GM19463 (cell line): Measurements from ENCODE around the gene KCNG4.

Experiments used
- ATAC-seq: cut with Tn5 transposase; IDR thresholded peaks from one replicate; pipeline ENCODE4 v1.9.1; 2021; ENCODE audit warnings: mild to moderate bottlenecking, moderate library complexity; ENCODE audit not compliant: unreplicated experiment

The KCNG4 gene

GRCh38 chr16:84239909-84240308, at the start of gene KCNG4:
TSS of gene KCNG4 (minus strand) at chr16:84240012. CDS start at chr16:84237485, 2,527 bp downstream.
- ATAC-seq = no peak

GRCh38 chr16:84288902-84289301, 49.1 kb upstream of the KCNG4 start:
- ATAC-seq = no peak

GRCh38 chr16:84286578-84287240, 46.9 kb upstream of the KCNG4 start:
- ATAC-seq = no peak

GRCh38 chr16:84284154-84284722, 44.4 kb upstream of the KCNG4 start:
- ATAC-seq = no peak

- ATAC-seq = no peak
These were observed 43.7 kb upstream of the KCNG4 start for GRCh38 chr16:84283314-84284153.

GRCh38 chr16:84282533-84282932, 42.7 kb upstream of the KCNG4 start:
- no peak for ATAC-seq

GRCh38 chr16:84281074-84281473, 41.3 kb upstream of the KCNG4 start:
- no peak for ATAC-seq

- no peak for ATAC-seq
These were observed 40.1 kb upstream of the KCNG4 start for GRCh38 chr16:84279881-84280280.

GRCh38 chr16:84278968-84279367, 39.2 kb upstream of the KCNG4 start:
- no peak for ATAC-seq

GRCh38 chr16:84278333-84278732, 38.5 kb upstream of the KCNG4 start:
- ATAC-seq = no peak

- ATAC-seq = no peak
These were observed 37.5 kb upstream of the KCNG4 start for GRCh38 chr16:84277244-84277823.

- ATAC-seq = no peak
These were observed 35.9 kb upstream of the KCNG4 start for GRCh38 chr16:84275585-84276151.

- ATAC-seq = no peak
These were observed 34.7 kb upstream of the KCNG4 start for GRCh38 chr16:84274515-84274914.

- no peak for ATAC-seq
These were observed 33.0 kb upstream of the KCNG4 start for GRCh38 chr16:84272740-84273320.

- ATAC-seq = no peak
These were observed 32.1 kb upstream of the KCNG4 start for GRCh38 chr16:84271866-84272265.

- no peak for ATAC-seq
These were observed 31.2 kb upstream of the KCNG4 start for GRCh38 chr16:84271037-84271436.

- no peak for ATAC-seq
These were observed 30.7 kb upstream of the KCNG4 start for GRCh38 chr16:84270531-84270930.

- no peak for ATAC-seq
These were observed 30.3 kb upstream of the KCNG4 start for GRCh38 chr16:84270071-84270470.

- ATAC-seq = no peak
These were observed 28.7 kb upstream of the KCNG4 start for GRCh38 chr16:84268291-84269040.

GRCh38 chr16:84267380-84267779, 27.6 kb upstream of the KCNG4 start:
- no peak for ATAC-seq
